ENCODE results near the gene JMJD8. TPM values are rescaled to one million over a fixed set of nuclear protein-coding genes. Genes with fewer than 3 reads are reported as not detected.
"Not testable (repeated sequence)": the region's sequence is repeated elsewhere in the genome, so short reads cannot be mapped to it uniquely, and the experiment has no call there.

The JMJD8 gene
- total RNA-seq, 1 donor from 2014 or later, result 71.4 TPM

DNA sequence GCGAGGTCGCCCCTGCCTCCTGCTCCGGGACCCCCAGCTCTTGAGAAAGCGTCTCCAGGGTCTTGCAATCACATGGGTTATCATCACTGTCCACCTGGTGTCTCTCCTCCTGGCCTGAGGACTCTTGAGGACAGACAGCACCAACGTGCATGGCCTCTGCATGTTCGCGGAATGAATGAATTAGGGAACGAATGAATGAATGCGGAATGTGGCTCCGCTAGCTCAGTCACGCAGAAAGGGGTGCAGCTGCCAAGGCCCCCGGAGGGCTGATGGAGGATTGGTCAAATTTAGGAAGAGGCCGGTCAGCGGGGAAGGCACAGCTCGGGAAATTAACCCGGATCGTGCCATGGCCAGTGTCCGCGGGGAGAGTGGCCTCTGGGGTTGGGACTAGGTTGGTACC is 18.2 kb upstream of the JMJD8 start:
- no peak overlapping the region for H3K4me3 Mint-ChIP-seq
- H3K4me1 Mint-ChIP-seq (ENCODE audit: low read depth), result no peaks in the 10 kb centered on the region
- peaks cover 33% of the 10 kb centered on the region for H3K27me3 Mint-ChIP-seq (ENCODE audit: insufficient read depth)
- intact Hi-C loops (cut with micrococcal nuclease), result no loop called here
- DNase-seq (ENCODE audit: low spot score), result no peak
- H3K27ac Mint-ChIP-seq, result no peak overlapping the region
- H3K36me3 Mint-ChIP-seq (ENCODE audit: low read depth), result no peaks in the 10 kb centered on the region
- H3K9me3 Mint-ChIP-seq, result no peaks in the 10 kb centered on the region

DNA sequence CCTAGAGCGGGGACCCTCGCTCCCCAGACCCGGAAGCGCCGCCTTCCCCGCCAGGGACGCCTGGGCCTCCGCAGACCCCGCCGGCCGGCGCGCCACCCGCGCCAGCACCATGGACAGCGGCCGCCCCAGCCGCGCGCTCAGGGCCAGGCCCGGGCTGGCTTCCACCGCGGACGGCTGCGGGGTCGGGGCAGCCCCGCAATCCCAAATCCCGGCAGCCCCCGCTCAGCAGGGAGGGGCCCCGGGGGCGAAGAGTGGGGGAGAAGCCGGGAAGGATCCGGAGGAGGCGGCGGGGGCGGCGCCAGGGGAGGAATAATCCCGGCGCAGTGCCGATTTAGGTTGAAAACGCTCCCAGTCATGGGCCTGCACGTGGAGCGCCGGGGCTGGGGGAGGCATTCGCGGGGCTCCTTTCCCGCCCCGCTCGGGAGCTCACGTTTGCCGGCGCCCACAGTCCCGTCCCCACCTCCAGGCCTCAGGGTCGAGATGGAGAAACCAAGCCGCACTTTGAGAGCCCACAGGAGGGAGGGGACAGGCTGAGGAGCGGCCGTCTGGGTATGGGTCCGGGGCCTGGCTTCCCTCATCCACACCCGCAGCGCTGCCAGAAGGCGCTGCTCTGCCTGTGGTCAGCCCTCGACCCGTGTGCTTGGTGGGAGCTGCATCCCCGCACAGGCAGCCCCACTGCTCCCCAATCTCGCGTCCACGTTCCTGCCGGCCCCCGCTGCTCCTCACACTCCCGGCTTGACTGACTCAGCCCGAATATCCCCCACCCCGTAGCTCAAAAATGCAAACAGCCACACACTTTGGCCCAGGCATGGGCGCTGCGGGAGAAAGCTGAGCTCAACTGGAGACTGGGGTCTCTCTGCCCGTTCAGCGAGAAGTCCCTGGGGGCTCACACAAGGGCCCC is 16.8 kb upstream of the JMJD8 start:
- H3K4me3 Mint-ChIP-seq, result no peak overlapping the region
- no peaks in the 10 kb centered on the region for H3K4me1 Mint-ChIP-seq (ENCODE audit: low read depth)
- intact Hi-C loops (cut with micrococcal nuclease), result no loop called here
- no peaks in the 10 kb centered on the region for H3K9me3 Mint-ChIP-seq
- no peaks in the 10 kb centered on the region for H3K36me3 Mint-ChIP-seq (ENCODE audit: low read depth)
- peaks cover 21% of the 10 kb centered on the region for H3K27me3 Mint-ChIP-seq (ENCODE audit: insufficient read depth)
- H3K27ac Mint-ChIP-seq, result no peak overlapping the region
- DNase-seq (ENCODE audit: low spot score), result peak; percentile 50

DNA sequence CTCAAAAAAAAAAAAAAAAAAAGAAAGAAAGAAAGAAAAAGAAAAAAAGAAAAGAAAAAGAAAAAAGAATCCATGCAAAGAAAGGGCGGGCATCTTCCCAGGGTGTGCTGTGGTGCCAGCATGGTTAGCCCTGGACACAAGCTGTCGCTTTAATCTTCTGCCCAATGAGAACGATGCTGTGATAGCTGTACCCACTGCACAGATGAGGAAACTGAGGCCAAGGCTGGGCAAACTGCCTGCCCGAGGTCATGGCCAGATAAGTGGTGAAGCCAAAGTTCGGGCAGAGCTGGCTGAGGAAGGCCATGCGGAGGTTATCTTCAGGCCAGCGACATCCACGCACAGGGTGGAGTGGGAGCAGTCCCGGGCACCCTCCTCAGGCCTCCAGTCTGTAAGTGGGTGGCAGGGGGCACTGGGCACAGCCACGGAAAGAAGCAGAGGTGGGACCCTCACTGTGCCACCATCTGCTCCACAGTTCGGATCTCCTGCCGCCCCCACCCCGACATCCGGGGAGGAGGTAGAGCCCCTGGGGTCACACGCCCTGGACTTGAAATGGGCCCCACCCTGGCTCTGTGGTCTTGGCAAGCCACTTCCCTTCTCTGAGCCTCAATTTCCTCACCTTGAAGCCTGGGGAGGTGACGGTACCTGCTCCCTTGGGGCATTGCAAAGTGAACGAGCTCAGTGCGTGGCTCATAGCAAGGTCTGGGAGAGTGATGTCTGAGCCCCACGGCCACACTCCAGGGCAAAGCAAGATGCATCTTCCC is 15.0 kb upstream of the JMJD8 start:
- H3K27me3 Mint-ChIP-seq (ENCODE audit: insufficient read depth), result peaks cover 19% of the 10 kb centered on the region
- no peaks in the 10 kb centered on the region for H3K36me3 Mint-ChIP-seq (ENCODE audit: low read depth)
- intact Hi-C loops (cut with micrococcal nuclease), result loop anchor here (5.0 kb wide), 1 partner anchor 38 kb away; no protein-coding TSS in a partner anchor
- peak overlapping the region; percentile 19 for H3K4me3 Mint-ChIP-seq
- DNase-seq (ENCODE audit: low spot score), result no peak
- H3K27ac Mint-ChIP-seq, result no peak overlapping the region
- no peaks in the 10 kb centered on the region for H3K9me3 Mint-ChIP-seq
- H3K4me1 Mint-ChIP-seq (ENCODE audit: low read depth), result peaks cover 6% of the 10 kb centered on the region

DNA sequence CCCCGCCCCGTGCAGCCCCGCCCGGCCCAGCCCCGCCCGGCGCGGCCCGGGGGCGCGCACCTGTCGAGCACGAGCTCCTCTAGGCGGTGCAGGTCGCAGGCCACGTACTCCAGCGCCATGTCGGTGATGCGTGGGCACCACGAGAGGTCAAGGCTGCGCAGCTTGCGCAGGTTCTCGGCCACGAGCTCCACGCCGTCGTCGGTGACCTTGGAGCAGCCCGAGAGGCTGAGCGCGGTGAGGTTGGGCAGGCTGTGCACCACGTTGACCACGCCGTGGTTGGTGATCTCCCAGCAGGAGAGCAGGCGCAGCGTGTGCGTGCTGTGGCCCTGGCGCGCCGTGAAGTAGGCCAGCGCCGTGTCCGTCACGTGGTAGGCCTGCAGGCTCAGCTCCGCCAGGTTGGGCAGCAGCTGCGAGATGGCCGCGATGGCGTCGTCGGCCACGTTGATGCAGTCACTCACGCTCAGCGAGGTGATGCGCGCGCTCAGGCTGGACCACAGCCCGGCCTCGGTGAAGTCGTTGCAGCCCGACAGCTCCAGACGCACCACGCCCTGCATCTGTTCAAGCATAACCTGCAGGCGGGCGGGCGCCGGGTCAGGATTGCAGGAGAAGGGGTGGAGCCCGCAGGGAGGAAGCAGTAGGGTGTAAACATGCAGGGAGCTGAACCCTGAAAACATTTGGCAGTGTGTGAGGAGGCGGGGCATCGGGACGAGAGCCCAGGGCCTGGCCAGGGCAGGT is 11.4 kb upstream of the JMJD8 start:
- Mint-ChIP-seq H3K4me1 (ENCODE audit: low read depth) (peaks cover 13% of the 10 kb centered on the region), H3K4me3 (peak overlapping the region; percentile 80), H3K9me3 (no peaks in the 10 kb centered on the region), H3K36me3 (ENCODE audit: low read depth) (peaks cover 1% of the 10 kb centered on the region), H3K27ac (peak overlapping the region; percentile 74), H3K27me3 (ENCODE audit: insufficient read depth) (peaks cover 13% of the 10 kb centered on the region)
- DNase-seq (ENCODE audit: low spot score), result peak; percentile 66
- intact Hi-C loops (cut with micrococcal nuclease), result loop anchor here (5.0 kb wide), 1 partner anchor 42 kb away; no protein-coding TSS in a partner anchor

DNA sequence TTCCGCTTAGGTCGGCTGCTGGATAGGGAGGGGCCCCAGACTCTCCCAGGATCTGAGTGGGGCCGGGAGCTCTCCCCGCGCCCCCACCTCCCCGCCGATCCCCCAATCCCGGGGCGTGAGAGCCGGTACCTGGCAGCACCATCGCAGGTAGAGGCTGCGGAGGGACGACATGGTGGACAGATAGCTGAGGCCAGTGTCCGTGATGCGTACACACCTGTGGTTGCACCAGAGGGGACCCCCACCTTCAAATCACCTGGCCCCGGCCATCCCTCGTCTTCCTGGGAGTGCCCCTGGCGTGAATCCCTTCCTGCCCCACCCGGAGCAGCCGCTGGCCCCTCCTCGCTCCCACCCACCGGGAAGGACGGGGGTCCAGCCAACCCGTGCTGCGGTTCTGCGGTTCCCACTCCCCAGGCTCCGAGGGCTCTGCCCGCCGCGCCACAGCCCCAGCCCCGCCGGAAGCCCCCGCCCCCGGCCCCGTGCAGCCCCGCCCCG is 10.8 kb upstream of the JMJD8 start:
- H3K27ac Mint-ChIP-seq, result no peak overlapping the region
- H3K27me3 Mint-ChIP-seq (ENCODE audit: insufficient read depth), result peaks cover 11% of the 10 kb centered on the region

DNA sequence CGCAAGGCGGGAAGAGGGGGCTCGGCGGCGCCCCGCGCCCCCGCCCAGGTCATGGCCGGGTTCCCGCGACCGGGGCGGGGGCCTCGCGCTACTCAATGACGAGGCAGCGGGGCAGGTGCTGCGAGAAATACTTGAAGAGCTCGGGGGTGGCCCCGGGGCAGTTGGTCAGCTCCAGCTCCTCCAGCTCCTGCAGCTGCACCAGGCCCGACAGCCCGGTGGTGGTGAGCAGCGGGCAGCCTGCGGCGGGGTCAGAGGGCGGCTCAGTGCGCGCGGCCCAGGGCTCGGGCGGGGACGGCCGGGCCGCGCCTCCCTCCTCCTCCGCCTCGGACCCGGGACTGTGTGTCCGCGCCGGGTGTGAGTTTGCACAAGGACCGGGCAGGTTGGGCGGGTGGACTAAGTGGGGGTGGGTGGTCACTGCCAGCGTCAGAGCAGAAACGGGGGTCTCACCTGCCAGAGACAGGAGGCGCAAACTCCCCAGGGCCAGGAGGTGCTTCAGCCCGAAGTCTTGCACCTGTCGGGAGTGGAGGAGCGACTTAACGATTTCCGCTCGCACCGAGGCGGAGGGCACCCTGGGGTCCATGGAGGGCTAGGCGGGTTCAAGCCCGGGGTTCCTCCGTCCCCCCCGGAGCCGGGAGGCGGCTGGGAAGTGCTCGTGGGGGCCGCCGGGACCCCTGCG is 10.2 kb upstream of the JMJD8 start:
- no peak overlapping the region for H3K27ac Mint-ChIP-seq
- intact Hi-C loops (cut with micrococcal nuclease), result no loop called here
- H3K27me3 Mint-ChIP-seq (ENCODE audit: insufficient read depth), result peaks cover 10% of the 10 kb centered on the region
- no peak for DNase-seq (ENCODE audit: low spot score)
- peak overlapping the region; percentile 54 for H3K4me3 Mint-ChIP-seq
- H3K4me1 Mint-ChIP-seq (ENCODE audit: low read depth), result peaks cover 16% of the 10 kb centered on the region
- H3K36me3 Mint-ChIP-seq (ENCODE audit: low read depth), result peaks cover 3% of the 10 kb centered on the region
- H3K9me3 Mint-ChIP-seq, result no peaks in the 10 kb centered on the region

More for the DNA sequence above, 10.8 kb upstream of the JMJD8 start:
- Mint-ChIP-seq H3K36me3 (ENCODE audit: low read depth) (peaks cover 3% of the 10 kb centered on the region), H3K4me1 (ENCODE audit: low read depth) (peaks cover 13% of the 10 kb centered on the region), H3K4me3 (no peak overlapping the region), H3K9me3 (no peaks in the 10 kb centered on the region)
- intact Hi-C loops (cut with micrococcal nuclease), result loop anchor here (5.0 kb wide), 1 partner anchor 42 kb away; no protein-coding TSS in a partner anchor
- DNase-seq (ENCODE audit: low spot score), result no peak

DNA sequence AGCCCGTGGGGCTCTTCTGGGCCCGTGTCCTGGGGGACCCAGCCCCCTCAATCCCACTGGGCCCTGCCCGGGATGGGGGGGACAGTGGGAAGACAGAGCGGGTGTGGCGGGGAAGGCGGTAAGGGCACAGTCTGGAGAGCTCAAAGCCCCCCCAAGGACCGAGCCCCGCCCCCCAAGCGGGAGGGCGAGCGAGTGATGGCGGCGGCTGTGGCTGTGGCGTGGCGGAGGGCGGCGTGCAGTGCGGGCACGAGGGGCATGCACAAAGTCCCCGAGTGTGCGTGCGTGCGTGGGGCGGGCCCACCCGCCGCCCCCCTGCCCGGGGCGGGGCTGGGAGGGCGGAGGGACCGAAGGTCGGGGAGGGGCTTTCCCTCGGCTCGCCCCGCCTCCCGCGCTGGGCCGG is 9.6 kb upstream of the JMJD8 start:
- intact Hi-C loops (cut with micrococcal nuclease), result no loop called here
- Mint-ChIP-seq H3K36me3 (ENCODE audit: low read depth) (peaks cover 3% of the 10 kb centered on the region), H3K4me1 (ENCODE audit: low read depth) (peaks cover 17% of the 10 kb centered on the region), H3K9me3 (no peaks in the 10 kb centered on the region), H3K4me3 (peak overlapping the region; percentile 11), H3K27me3 (ENCODE audit: insufficient read depth) (peaks cover 9% of the 10 kb centered on the region), H3K27ac (no peak overlapping the region)
- no peak for DNase-seq (ENCODE audit: low spot score)

DNA sequence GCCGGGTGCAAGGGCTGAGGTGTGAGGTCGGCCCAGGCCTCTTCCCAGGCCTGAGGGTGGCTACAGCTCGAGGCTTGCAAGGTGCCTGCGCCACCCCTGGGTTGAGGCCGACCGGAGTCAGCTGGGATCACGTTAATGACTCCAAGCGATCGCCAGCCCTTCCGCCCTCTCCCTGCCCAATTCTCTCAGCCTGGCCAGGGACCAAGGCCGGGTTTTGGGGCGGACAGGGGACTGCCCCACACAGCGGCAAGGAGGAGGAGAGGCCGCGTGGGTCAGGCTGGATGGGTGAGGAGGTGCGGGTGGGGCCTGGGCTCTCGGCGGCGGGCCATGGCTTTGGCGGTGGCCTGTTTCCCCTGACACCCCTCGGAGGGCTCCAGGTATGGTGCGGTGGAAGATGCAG is 9.2 kb upstream of the JMJD8 start:
- no peak for DNase-seq (ENCODE audit: low spot score)
- intact Hi-C loops (cut with micrococcal nuclease), result no loop called here
- no peaks in the 10 kb centered on the region for H3K9me3 Mint-ChIP-seq
- H3K27ac Mint-ChIP-seq, result no peak overlapping the region
- peaks cover 3% of the 10 kb centered on the region for H3K36me3 Mint-ChIP-seq (ENCODE audit: low read depth)
- peaks cover 9% of the 10 kb centered on the region for H3K27me3 Mint-ChIP-seq (ENCODE audit: insufficient read depth)
- peaks cover 17% of the 10 kb centered on the region for H3K4me1 Mint-ChIP-seq (ENCODE audit: low read depth)
- H3K4me3 Mint-ChIP-seq, result peak overlapping the region; percentile 11

DNA sequence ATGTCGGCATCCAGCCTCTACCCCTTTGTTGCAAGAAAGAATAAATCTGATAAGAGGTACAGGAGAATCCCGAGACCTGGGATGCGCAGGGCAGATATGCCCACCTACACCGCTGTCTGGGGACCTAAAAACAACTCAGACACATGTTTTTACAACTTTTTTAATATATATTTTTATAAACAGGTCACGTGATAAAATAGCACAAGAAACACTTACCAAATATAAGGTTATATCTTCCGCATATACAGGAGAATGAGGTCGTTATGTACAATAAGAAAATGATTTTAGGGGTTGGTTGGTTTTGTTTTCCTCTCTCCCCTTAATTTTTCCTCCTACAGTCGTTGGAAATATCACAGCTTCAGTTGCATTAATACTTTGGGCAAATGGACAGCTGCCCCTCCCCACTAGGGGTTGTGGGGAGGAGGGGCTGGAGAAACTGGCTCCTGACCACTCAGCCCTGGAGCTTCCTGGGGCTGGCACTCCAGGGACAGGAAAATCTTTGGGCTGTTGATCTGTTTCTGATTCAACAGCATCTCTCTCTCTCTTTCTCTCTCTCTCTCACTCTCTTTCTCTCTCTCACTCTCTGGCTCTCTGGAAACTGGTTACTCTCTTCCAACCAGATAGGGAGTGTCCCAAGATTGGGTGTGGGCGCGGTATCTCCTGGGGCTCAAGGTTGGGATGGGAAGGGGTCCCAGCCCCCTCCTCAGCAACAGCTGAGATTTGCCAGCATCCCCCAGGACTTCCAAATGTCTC is 8.4 kb upstream of the JMJD8 start:
- Mint-ChIP-seq H3K27ac (peak overlapping the region; percentile 18), H3K4me3 (peak overlapping the region; percentile 65), H3K36me3 (ENCODE audit: low read depth) (peaks cover 3% of the 10 kb centered on the region), H3K27me3 (ENCODE audit: insufficient read depth) (peaks cover 9% of the 10 kb centered on the region), H3K4me1 (ENCODE audit: low read depth) (peaks cover 17% of the 10 kb centered on the region), H3K9me3 (no peaks in the 10 kb centered on the region)
- intact Hi-C loops (cut with micrococcal nuclease), result no loop called here
- no peak for DNase-seq (ENCODE audit: low spot score)

DNA sequence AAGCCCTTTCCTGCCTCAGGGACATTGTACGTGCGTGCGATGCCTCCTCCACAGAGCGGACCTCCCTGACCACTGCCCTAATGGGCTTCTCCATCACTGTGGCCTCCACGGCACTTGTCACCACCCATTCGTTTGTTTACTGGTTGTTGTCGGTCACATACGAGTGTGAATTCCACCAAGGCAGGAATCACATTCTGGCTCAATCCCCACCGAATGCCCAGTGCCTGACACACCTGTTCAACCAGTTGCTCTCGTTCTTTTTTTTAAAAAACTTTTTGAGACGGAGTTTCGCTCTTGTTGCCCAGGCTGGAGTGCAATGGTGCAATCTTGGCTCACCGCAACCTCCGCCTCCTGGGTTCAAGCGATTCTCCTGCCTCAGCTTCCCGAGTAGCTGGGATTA is 7.1 kb upstream of the JMJD8 start:
- H3K4me1 Mint-ChIP-seq (ENCODE audit: low read depth), result peaks cover 17% of the 10 kb centered on the region
- not testable (repeated sequence) for H3K9me3 Mint-ChIP-seq; H3K36me3 Mint-ChIP-seq (ENCODE audit: low read depth); H3K27me3 Mint-ChIP-seq (ENCODE audit: insufficient read depth); DNase-seq (ENCODE audit: low spot score)
- intact Hi-C loops (cut with micrococcal nuclease), result loop anchor here (2.0 kb wide), 1 partner anchor 24 kb away; the partner anchor contains the start of gene METRN
- H3K27ac Mint-ChIP-seq, result peak overlapping the region; percentile 72
- H3K4me3 Mint-ChIP-seq, result peak overlapping the region; percentile 82

DNA sequence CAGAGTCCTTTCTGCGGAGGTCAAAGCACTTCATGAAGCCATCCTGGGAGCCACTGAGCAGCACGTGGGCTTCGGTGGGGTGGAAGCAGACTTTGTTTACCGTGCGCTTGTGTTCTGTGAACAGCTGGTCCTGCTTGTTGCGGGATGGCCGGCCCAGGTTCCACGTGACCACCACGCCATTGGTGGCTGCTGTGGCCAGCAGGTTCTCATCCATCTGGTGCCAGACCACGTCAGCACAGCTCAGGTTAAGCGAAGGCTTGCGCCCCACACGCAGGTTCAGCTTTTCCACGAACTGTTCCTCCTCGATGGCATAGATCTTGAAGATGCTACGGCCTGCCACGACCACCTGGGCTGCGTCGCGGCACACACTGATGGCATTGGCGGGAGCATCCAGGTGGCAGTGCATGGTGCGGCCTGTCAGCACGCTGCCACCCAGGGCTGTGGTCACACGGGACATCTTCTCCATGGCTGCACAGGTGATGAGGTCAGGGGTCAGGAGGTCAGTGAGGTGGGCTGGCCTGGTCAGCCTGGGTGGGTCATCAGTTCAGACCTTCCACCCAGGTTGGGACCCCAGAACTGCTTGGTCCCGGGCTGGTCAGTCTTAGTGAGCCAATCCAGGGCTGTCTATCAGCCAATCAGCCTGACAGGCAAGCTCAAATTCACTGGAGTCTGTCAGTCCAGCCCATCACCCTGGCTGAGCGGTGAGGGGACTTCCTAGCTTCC is 5.2 kb upstream of the JMJD8 start:
- Mint-ChIP-seq H3K36me3 (ENCODE audit: low read depth) (peaks cover 3% of the 10 kb centered on the region), H3K27me3 (ENCODE audit: insufficient read depth) (peaks cover 9% of the 10 kb centered on the region), H3K4me3 (peak overlapping the region; percentile 82), H3K9me3 (no peaks in the 10 kb centered on the region), H3K27ac (peak overlapping the region; percentile 66), H3K4me1 (ENCODE audit: low read depth) (peaks cover 10% of the 10 kb centered on the region)
- intact Hi-C loops (cut with micrococcal nuclease), result no loop called here
- DNase-seq (ENCODE audit: low spot score), result no peak
